ENCODE data around the gene CARD11. TPM values are rescaled to one million over a fixed set of nuclear protein-coding genes. Genes with fewer than 3 reads are reported as not detected.

Gene CARD11
- polyA plus RNA-seq, 1 of the 3 experiments (the other 2 are of a cell fraction) = not detected

GRCh38 chr7:2904202-2904601 is 139.5 kb downstream of the CARD11 start:
- no peak overlapping the region for H3K27ac ChIP-seq (ENCODE audit: low read depth in 2 of 2, low read length in 1 of 2)
- 69% methylated on average over 16 of the region's 16 CpGs for WGBS (ENCODE audit: low lambda C conversion rate)
- no peaks in the 10 kb centered on the region for H3K4me1 ChIP-seq (ENCODE audit: control insufficient read depth in 1 of 2, insufficient read depth in 2 of 2, low read depth in 1 of 2, low read length in 1 of 2)
- no peak overlapping the region for H3K9ac ChIP-seq
- ChIA-PET CTCF (interaction anchor here (0.9 to 2.5 kb wide), 4 partner anchors 10 to 233 kb away, joined by 3 to 9 read pairs (median 4); no protein-coding TSS in a partner anchor), POLR2A (no interaction called here)
- H2AFZ ChIP-seq (ENCODE audit: low read depth) = no peak overlapping the region
- TF ChIP-seq YY1 (IDR thresholded peaks at IDR 0.05; ENCODE audit: low read depth) (no peak), GATA2 (CRISPR knock-in tag; IDR thresholded peaks at IDR 0.05) (no peak), RAD21 (IDR thresholded peaks at IDR 0.05; ENCODE audit: low read length) (no peak), POLR2AphosphoS5 (IDR thresholded peaks at IDR 0.05; ENCODE audit: low read depth, low read length) (no peak), TCF12 (IDR thresholded peaks at IDR 0.05) (no peak), EP300 (IDR thresholded peaks at IDR 0.05; ENCODE audit: borderline replicate concordance in 1 of 2, low read depth in 1 of 2, low read length in 1 of 2) (no peak), SIN3A (IDR thresholded peaks at IDR 0.05; ENCODE audit: borderline replicate concordance, low read depth, low read length) (no peak), TEAD4 (IDR thresholded peaks at IDR 0.05; ENCODE audit: borderline replicate concordance, insufficient read depth) (no peak), RFX5 (IDR thresholded peaks at IDR 0.05; ENCODE audit: low read length) (no peak), RXRA (IDR thresholded peaks at IDR 0.05; ENCODE audit: borderline replicate concordance, low read depth) (no peak), EZH2phosphoT487 (IDR thresholded peaks at IDR 0.05; ENCODE audit: borderline replicate concordance, low read depth) (no peak)
- TF ChIP-seq, protein P1, sequence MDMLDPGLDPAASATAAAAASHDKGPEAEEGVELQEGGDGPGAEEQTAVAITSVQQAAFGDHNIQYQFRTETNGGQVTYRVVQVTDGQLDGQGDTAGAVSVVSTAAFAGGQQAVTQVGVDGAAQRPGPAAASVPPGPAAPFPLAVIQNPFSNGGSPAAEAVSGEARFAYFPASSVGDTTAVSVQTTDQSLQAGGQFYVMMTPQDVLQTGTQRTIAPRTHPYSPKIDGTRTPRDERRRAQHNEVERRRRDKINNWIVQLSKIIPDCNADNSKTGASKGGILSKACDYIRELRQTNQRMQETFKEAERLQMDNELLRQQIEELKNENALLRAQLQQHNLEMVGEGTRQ (IDR thresholded peaks at IDR 0.05; ENCODE audit: borderline replicate concordance, low read depth, low read length) = no peak
- TF ChIP-seq, protein P2, sequence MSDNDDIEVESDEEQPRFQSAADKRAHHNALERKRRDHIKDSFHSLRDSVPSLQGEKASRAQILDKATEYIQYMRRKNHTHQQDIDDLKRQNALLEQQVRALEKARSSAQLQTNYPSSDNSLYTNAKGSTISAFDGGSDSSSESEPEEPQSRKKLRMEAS (IDR thresholded peaks at IDR 0.05; ENCODE audit: low read depth) = no peak
- TF ChIP-seq, protein P3, sequence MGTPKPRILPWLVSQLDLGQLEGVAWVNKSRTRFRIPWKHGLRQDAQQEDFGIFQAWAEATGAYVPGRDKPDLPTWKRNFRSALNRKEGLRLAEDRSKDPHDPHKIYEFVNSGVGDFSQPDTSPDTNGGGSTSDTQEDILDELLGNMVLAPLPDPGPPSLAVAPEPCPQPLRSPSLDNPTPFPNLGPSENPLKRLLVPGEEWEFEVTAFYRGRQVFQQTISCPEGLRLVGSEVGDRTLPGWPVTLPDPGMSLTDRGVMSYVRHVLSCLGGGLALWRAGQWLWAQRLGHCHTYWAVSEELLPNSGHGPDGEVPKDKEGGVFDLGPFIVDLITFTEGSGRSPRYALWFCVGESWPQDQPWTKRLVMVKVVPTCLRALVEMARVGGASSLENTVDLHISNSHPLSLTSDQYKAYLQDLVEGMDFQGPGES (IDR thresholded peaks at IDR 0.05; ENCODE audit: low read depth, low read length) = no peak
- no peaks in the 10 kb centered on the region for H3F3A ChIP-seq (replicated peaks; ENCODE audit: insufficient read depth)
- H3K79me2 ChIP-seq (ENCODE audit: insufficient read depth) = no peaks in the 10 kb centered on the region
- H3K4me3 ChIP-seq (ENCODE audit: low read depth in 2 of 2, low read length in 1 of 2) = no peak overlapping the region
- no peaks in the 10 kb centered on the region for H4K20me1 ChIP-seq (ENCODE audit: insufficient read depth)
- H3K9me2 ChIP-seq = no peaks in the 10 kb centered on the region
- H3K27me3 ChIP-seq (ENCODE audit: insufficient read depth) = no peaks in the 10 kb centered on the region
- no peak for DNase-seq
- H3K4me2 ChIP-seq = no peak overlapping the region
- no peaks in the 10 kb centered on the region for H3K36me3 ChIP-seq (replicated peaks in 1 of 2; ENCODE audit: control insufficient read depth in 1 of 2, insufficient read depth in 2 of 2, low read length in 1 of 2)
- no peaks in the 10 kb centered on the region for H3K9me3 ChIP-seq

- DNase-seq = no peak
- TF ChIP-seq ZBTB33 (IDR thresholded peaks at IDR 0.05; ENCODE audit: borderline replicate concordance, low read depth) (no peak), ELF1 (IDR thresholded peaks at IDR 0.05) (no peak), YY1 (IDR thresholded peaks at IDR 0.05; ENCODE audit: low read depth) (no peak), MXI1 (IDR thresholded peaks at IDR 0.05; ENCODE audit: low read depth, low read length) (no peak)
- TF ChIP-seq, protein P1 (IDR thresholded peaks at IDR 0.05; ENCODE audit: borderline replicate concordance, low read depth, low read length) = no peak
- Histone ChIP-seq H3K36me3 (replicated peaks in 1 of 2; ENCODE audit: control insufficient read depth in 1 of 2, insufficient read depth in 2 of 2, low read length in 1 of 2) (no peaks in the 10 kb centered on the region), H3K9me2 (no peaks in the 10 kb centered on the region), H2AFZ (ENCODE audit: low read depth) (no peak overlapping the region), H3F3A (replicated peaks; ENCODE audit: insufficient read depth) (no peaks in the 10 kb centered on the region), H3K79me2 (ENCODE audit: insufficient read depth) (no peaks in the 10 kb centered on the region), H3K4me2 (no peak overlapping the region), H3K4me3 (ENCODE audit: low read depth in 2 of 2, low read length in 1 of 2) (no peak overlapping the region), H3K9me3 (no peaks in the 10 kb centered on the region), H4K20me1 (ENCODE audit: insufficient read depth) (no peaks in the 10 kb centered on the region), H3K4me1 (ENCODE audit: control insufficient read depth in 1 of 2, insufficient read depth in 2 of 2, low read depth in 1 of 2, low read length in 1 of 2) (no peaks in the 10 kb centered on the region), H3K9ac (no peak overlapping the region), H3K27me3 (ENCODE audit: insufficient read depth) (no peaks in the 10 kb centered on the region), H3K27ac (ENCODE audit: low read depth in 2 of 2, low read length in 1 of 2) (no peak overlapping the region)
- WGBS (ENCODE audit: low lambda C conversion rate) = 44% methylated on average over 12 of the region's 15 CpGs
- CTCF ChIA-PET = interaction anchor here (1.8 to 2.5 kb wide), 2 partner anchors 17 to 251 kb away, joined by 9 to 10 read pairs; no protein-coding TSS in a partner anchor
- POLR2A ChIA-PET = no interaction called here
Observed at GRCh38 chr7:2903682-2904162, 139.9 kb downstream of the CARD11 start.

Data from SK-N-SH (cell line).